Activated CD8-positive, alpha-beta memory T cell treated with anti-CD3 and anti-CD28 coated beads, Interleukin-2, amount 50 U/mL, for 24 hours (primary cell): ENCODE data around the gene GULP1.

Source experiments
- DNase-seq: peaks from one replicate; pipeline ENCODE4 v3.0.0-alpha.2; 2020; ENCODE audit errors: extremely low read depth

The GULP1 gene

GRCh38 chr2:188322569-188323551 is 31.2 kb downstream of the GULP1 start:
- no peak for DNase-seq

- no peak for DNase-seq
These were observed 32.4 kb downstream of the GULP1 start for GRCh38 chr2:188324067-188324466.

- no peak for DNase-seq
These were observed 34.6 kb downstream of the GULP1 start for GRCh38 chr2:188326290-188326668.

DNA sequence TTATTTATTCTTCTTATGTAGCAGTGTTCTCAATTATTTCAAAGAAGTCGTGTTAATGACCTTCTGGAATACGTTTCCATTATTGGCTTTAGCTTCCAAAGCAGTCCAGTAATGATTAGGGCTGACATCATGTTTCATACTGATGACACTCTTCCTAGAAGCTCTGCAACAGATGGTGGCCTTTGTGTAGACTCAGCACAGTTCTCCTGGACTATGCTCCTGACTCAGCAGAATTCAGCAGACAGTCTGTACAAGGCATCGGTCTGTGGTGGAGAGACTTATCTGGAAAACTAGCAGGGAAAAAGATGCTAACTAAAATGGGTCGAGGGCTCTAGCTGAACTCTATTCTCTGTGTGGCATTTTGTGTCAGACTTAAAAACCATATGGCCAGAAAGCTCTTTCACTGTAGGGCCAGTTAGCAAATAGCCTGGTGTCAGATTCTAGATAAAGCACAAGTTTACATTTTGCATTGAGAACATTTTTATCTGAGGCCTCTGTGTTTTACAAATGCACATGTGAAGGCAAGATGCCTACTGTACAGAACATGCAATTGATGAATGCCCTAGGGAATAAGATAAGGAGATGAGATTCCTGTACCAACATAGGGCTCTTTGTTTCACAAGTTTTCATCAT is 35.1 kb downstream of the GULP1 start:
- no peak for DNase-seq

GRCh38 chr2:188327518-188328213 is 36.0 kb downstream of the GULP1 start:
- no peak for DNase-seq

DNA sequence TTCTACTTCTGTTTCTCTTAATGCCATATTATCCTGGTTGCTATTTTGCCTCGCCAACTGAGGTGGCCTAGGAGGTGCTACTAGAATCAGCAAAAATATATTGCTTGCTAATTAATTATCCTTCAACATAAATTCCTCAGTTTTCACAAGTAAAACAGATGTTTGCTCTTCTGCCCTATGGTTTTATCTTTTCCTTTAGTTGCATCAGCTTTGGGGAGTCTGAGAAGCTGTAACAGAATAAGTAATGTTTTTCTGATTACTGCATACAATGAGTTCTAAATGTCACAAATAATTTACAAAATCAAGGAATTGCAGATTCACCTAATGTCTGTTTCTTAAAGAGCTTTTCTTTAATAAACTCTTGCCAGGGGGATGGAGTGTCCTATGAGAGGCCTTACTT is 36.7 kb downstream of the GULP1 start:
- no peak for DNase-seq

GRCh38 chr2:188330316-188331053 is 38.8 kb downstream of the GULP1 start:
- DNase-seq = no peak

- no peak for DNase-seq
These were observed 40.9 kb downstream of the GULP1 start for GRCh38 chr2:188332619-188333018.

DNA sequence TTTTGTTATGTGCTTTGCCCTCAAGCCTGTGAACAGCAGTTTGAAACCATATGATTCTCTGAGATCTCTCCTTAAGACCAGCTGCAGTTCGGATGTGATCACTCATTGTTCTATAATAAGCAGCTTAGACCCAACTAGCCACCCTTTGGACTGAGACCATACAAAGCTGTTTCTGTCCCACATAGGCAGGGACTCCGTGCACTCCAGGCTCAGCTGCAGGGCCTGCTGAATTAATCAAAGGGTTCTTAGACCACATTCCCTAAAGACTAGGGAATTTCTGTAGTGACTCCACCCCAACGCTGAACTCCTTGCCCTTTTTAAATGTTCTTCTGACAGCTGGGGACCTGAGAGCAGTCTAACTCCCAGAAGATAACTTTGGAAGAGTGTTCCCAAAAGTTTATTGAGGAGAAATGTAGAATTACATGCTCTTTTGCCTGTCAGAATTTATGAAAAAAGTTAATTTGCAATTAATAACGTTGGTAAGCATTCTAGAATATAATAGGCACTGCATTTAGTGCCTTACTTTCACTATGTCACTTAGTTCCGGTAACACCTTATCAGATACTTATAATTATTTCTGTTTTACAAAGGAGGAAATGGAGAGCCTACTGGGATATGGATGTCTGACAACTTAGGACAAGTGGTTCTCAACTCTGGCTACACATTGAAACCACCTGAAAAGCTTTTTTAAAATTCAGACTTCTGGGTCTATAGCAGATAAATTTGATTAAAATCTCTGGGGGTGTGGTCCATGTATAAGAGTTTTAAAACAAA is 42.3 kb downstream of the GULP1 start:
- DNase-seq = no peak

DNA sequence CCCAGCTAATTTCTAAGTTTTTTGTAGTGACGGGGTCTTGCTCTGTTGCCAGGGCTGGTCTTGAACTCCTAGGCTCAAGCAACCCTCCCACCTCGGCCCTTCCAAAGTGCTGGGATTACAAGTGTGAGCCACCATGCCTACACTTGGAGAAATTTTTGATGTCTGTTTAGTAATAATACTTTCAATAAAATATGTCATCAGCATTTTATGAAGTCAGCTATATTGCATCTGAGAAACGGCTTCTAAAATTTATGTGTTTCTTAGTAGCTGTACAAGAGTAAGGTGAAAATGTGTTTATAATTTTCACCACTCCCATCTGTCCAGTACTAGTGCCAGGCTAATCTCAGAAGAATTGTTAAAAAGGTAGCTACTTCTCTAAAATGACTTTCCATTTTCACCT is 46.8 kb downstream of the GULP1 start:
- DNase-seq = no peak

GRCh38 chr2:188340257-188340656 is 48.6 kb downstream of the GULP1 start:
- no peak for DNase-seq

DNA sequence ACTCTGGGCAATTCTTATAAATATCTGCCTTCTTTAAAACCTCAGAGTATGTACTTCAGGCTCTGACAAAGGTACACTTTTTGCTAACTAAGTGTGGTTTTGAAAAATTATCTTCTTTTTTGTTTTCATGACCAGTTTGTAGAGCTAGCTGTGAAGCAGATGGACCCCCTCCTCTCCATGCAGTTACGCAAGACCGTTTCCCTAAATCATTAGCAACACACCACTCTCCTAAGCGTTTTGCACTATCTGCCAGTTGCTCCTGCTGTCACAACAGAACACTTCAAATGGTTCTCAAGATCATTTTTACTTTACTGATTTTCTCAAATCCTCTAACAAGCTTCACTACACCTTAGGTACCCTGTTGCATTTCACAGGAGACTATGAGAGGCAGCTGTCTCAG is 53.3 kb downstream of the GULP1 start:
- no peak for DNase-seq

- DNase-seq = no peak
These were observed 53.8 kb downstream of the GULP1 start for GRCh38 chr2:188345426-188345825.

GRCh38 chr2:188345831-188346458 is 54.3 kb downstream of the GULP1 start:
- DNase-seq = no peak

GRCh38 chr2:188349019-188349418 is 57.3 kb downstream of the GULP1 start:
- no peak for DNase-seq

DNA sequence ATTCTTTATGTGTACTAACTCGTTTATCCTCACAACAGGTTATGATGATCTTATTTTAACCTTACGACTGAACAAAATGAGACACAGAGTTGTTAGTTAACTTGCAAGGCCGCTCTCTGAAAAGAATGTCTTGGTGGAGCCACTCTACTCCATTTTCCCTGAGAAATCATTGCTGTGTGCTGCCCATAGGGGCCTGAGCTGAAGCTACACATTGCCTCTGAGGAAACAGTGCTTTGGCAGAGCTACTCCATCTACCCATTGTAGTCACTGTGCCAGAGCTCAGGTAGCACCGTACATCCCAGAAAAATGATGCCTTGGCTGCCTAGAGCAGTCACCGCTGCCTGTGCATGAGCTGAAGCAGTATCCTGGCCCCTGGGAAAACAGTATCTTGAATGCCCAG is 61.6 kb downstream of the GULP1 start:
- DNase-seq = no peak

DNA sequence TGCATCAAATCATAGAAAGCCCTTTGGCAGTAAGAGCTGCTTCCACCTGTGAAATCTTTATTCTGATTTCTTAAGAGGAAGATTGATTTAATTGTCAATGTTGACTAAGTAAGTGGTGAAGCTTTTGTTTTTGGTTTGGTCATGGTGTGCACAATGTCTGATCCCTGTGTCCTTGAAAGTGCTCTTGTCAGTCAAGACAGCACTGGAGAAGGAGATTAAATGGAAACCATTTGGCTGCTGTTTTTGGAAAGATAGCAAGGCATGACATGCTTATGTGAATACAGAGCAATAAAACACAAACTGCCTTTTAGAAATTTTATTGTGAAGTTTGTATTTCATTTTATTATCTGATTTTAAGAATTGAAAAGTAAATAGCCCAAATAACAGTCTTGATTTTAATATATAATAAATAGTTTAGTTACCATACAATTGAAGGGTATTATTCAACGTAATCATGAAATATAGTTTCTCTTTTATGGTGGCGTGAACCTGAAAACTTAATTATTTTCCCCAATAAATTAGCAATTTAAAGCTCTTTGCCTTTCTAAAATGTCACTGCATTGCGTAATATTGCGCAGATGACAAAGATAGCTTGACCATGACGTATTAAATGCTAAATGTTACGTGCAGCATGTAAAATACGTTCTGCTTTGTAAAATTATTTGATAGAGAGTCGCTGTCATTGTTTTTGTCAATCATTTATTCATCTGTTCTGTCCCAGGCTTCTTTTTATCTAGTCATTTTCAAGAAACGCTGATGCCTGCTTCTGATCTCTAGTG is 69.0 kb downstream of the GULP1 start:
- DNase-seq = no peak

DNA sequence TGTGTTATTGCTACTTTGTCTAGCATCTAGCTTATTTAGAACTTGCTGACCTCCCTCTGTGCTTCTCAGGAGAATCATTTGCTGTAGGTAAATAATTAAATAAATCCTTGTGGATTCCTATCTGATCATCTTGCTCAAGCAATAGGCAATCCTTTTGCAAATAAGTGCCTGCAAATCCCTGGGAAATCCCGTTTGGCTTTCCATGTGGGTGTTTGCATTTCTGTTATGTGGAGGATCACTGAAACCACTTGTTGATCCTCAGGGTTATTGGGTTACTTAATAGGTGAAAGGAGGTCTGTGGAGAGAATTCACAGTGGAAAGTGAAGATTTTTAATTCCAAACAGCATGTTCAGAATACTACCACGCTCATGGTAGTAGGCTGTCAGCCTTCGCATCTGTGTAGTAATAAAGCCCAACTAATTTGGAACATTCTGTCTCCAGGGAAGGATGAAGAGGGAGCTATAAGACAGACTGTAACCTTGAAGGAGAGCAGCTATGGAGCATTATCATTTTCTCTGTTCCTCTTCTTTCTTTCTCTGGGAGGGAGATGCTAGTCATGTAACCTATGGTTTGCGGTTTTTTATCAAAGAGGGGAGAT is 72.5 kb downstream of the GULP1 start:
- DNase-seq = no peak

DNA sequence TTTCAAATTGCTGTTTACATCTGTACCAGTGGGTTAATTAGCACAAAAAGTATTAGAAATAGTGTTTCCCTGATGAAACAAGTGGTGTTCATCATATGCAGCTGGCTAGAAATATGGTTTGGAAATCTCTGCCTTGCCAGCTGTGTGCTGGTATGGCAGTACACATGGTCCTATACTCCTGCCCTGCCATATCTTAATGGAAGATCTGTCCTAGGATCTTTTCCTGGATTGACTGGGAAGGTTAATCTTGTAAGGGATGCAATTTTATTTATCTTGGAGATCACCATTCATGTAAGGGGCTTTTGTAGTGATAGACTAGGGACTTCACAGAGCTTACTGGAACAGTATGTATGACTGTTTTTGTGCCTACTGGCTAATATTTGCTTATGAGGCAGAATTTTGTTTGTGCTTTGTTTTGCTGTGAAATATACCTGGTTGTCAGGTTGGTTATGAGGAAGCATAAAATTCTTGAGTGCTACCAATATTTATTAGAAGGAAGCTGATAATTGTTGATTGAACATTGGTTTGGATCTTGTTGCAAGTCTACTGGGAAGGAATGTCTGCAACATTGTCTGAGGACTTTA is 73.5 kb downstream of the GULP1 start:
- no peak for DNase-seq
